ENCODE results near the gene PHF3.
"Not testable (repeated sequence)": the region's sequence is repeated elsewhere in the genome, so short reads cannot be mapped to it uniquely, and the experiment has no call there.

PHF3 gene

GRCh38 chr6:63708631-63709030 is 73.0 kb downstream of the PHF3 start:
- no peak for DNase-seq (ENCODE audit: low spot score)

- DNase-seq (ENCODE audit: low spot score): no peak
Observed at GRCh38 chr6:63709148-63709547, 73.5 kb downstream of the PHF3 start.

- no peak for DNase-seq (ENCODE audit: low spot score)
Observed at GRCh38 chr6:63713332-63713731, 77.7 kb downstream of the PHF3 start.

GRCh38 chr6:63714091-63714490 is 78.5 kb downstream of the PHF3 start:
- no peak for DNase-seq (ENCODE audit: low spot score)

GRCh38 chr6:63716169-63716568 is 80.6 kb downstream of the PHF3 start:
- DNase-seq (ENCODE audit: low spot score): no peak

- no peak for DNase-seq (ENCODE audit: low spot score)
Observed at GRCh38 chr6:63721181-63721580, 85.6 kb downstream of the PHF3 start.

GRCh38 chr6:63724721-63725120 is 89.1 kb downstream of the PHF3 start:
- no peak for DNase-seq (ENCODE audit: low spot score)

GRCh38 chr6:63730311-63730710 is 94.7 kb downstream of the PHF3 start:
- no peak for DNase-seq (ENCODE audit: low spot score)

- DNase-seq (ENCODE audit: low spot score): no peak
Observed at GRCh38 chr6:63731930-63732329, 96.3 kb downstream of the PHF3 start.

- DNase-seq (ENCODE audit: low spot score): peak; percentile 12
Observed at GRCh38 chr6:63732336-63732735, 96.7 kb downstream of the PHF3 start.

- no peak for DNase-seq (ENCODE audit: low spot score)
Observed at GRCh38 chr6:63734923-63735322, 99.3 kb downstream of the PHF3 start.

GRCh38 chr6:63738190-63738589 is 102.6 kb downstream of the PHF3 start:
- DNase-seq (ENCODE audit: low spot score): not testable (repeated sequence)

GRCh38 chr6:63739094-63739687 is 103.6 kb downstream of the PHF3 start:
- no peak for DNase-seq (ENCODE audit: low spot score)

GRCh38 chr6:63740709-63741108 is 105.1 kb downstream of the PHF3 start:
- DNase-seq (ENCODE audit: low spot score): peak; percentile 3

GRCh38 chr6:63742060-63742459 is 106.5 kb downstream of the PHF3 start:
- no peak for DNase-seq (ENCODE audit: low spot score)

GRCh38 chr6:63743691-63744090 is 108.1 kb downstream of the PHF3 start:
- DNase-seq (ENCODE audit: low spot score): no peak

- DNase-seq (ENCODE audit: low spot score): no peak
Observed at GRCh38 chr6:63744810-63745209, 109.2 kb downstream of the PHF3 start.

- DNase-seq (ENCODE audit: low spot score): no peak
Observed at GRCh38 chr6:63745784-63746183, 110.2 kb downstream of the PHF3 start.

GRCh38 chr6:63750400-63750799 is 114.8 kb downstream of the PHF3 start:
- DNase-seq (ENCODE audit: low spot score): no peak

GRCh38 chr6:63757275-63757674 is 121.7 kb downstream of the PHF3 start:
- not testable (repeated sequence) for DNase-seq (ENCODE audit: low spot score)

- DNase-seq (ENCODE audit: low spot score): no peak
Observed at GRCh38 chr6:63757826-63758225, 122.2 kb downstream of the PHF3 start.

- DNase-seq (ENCODE audit: low spot score): no peak
Observed at GRCh38 chr6:63759605-63760105, 124.1 kb downstream of the PHF3 start.

GRCh38 chr6:63760199-63760598 is 124.6 kb downstream of the PHF3 start:
- no peak for DNase-seq (ENCODE audit: low spot score)

- DNase-seq (ENCODE audit: low spot score): no peak
Observed at GRCh38 chr6:63764318-63764916, 128.8 kb downstream of the PHF3 start.
